ENCODE measurements around the gene TREM2.
"Not testable (repeated sequence)": the region's sequence is repeated elsewhere in the genome, so short reads cannot be mapped to it uniquely, and the experiment has no call there.

Gene TREM2

DNA sequence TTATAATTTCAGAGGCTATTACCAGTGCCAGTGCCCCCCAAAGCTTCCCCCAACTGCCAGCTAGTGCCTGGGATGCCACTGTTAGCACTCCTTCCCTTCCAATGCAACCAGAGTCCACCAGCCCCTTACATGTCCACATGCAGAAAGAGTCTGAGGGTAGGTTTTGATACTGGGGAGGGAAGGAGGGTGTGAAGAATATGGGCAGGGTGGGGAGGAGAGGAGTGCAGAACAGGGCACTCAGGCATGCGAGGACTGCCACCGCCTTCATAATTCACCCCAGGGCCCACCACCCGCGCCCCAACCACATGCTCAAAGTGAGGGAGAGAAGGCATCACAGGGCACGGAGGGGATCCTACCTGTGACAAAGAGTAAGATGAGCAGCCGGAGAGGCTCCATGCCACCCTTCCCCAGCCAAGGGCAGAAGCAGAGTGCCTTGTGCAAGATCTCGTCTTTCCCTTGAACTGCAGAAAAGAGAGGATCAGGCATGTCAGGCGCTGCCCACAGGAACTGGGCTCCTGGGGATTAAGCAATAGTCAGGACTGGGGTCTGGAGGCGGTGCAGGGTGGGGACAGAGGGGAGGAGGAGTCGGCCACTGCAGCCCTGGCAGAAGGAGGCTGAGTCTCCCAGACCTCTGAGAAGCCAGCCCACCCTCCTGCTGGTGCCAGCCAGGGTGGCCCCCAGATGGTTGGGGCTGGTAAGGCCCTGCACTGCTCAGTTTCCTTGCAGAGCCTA lies at the start of gene TREM2:
TSS of gene TREM2 (minus strand) at position 430 of the 732 bp plus-strand sequence. CDS start at position 396, 34 bp downstream.
- no peak within 1 kb of the TSS for H3K4me3 ChIP-seq (ENCODE audit: low read depth, low read length)

GRCh38 chr6:41209547-41210320 lies 46.8 kb upstream of the TREM2 start:
- H3K4me3 ChIP-seq (ENCODE audit: low read depth, low read length), result no peak overlapping the region

DNA sequence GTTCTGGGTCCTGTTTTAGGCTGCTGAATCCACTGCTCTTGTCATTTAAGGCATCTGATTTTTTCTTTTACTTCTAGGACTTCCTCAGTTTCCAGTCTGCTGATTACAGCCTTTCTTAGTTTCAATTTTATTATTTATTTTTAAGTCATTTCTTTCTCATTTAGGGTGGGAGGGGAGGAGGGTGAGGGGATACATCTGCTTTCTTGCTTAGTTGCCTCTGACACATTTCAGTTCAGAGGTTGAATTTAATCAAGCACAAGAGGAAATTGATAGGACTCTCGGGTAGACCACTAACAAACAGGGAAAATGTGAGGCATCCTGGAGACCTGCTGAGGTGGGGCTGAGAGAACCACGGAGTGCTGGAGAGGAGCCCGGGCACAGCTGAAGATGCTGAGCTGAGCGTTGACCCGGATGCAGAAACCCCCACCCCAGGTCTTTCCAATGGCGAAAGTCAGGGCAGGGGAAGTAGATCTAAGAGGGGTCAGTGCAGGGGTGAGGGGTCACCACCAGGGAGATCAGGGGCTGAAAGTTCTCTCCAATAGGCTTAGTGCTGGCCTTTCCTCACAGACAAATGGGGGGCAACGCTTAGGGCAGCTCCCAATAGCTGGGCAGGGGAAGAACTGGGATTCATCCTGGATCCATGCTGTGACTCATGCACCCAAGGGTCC lies 45.7 kb upstream of the TREM2 start:
- no peak overlapping the region for H3K4me3 ChIP-seq (ENCODE audit: low read depth, low read length)

DNA sequence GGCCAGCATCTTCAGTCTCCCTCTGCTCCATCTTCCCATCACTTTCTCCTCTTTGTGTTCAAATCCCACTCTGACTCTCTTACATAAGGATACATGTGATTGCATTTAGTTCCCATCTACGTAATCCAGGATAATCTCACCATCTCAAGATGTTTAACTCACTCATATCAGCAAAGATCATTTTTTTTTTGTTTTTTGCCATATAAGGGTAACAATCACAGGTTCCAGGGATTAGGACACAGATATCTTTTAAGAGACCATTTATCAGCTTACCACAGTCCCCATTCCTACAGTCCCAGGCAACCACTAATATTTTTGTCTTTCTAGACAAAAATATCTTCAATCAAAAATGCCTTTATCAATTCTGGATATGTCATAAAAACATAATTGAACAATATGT lies 41.2 kb upstream of the TREM2 start:
- no peak overlapping the region for H3K4me3 ChIP-seq (ENCODE audit: low read depth, low read length)

DNA sequence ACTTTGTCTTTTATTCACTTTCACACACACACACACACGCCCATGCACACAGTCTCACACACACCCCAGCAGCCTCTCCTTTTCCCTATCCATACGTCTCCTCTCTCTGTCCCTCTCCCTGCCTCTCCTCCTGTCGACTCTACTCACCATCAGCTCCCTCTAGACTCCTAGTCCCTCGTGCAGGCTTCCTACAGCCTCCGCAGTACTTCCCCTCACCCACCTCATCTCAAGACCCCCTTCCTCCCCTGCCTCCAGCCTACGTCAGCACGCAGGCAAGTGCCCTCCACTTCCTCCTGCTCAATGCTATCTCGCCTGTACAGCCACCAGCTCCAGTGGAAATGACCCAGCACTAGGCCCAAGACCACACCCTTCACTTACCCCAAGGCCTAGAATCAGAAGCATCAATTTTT lies 38.9 kb upstream of the TREM2 start:
- no peak overlapping the region for H3K4me3 ChIP-seq (ENCODE audit: low read depth, low read length)

DNA sequence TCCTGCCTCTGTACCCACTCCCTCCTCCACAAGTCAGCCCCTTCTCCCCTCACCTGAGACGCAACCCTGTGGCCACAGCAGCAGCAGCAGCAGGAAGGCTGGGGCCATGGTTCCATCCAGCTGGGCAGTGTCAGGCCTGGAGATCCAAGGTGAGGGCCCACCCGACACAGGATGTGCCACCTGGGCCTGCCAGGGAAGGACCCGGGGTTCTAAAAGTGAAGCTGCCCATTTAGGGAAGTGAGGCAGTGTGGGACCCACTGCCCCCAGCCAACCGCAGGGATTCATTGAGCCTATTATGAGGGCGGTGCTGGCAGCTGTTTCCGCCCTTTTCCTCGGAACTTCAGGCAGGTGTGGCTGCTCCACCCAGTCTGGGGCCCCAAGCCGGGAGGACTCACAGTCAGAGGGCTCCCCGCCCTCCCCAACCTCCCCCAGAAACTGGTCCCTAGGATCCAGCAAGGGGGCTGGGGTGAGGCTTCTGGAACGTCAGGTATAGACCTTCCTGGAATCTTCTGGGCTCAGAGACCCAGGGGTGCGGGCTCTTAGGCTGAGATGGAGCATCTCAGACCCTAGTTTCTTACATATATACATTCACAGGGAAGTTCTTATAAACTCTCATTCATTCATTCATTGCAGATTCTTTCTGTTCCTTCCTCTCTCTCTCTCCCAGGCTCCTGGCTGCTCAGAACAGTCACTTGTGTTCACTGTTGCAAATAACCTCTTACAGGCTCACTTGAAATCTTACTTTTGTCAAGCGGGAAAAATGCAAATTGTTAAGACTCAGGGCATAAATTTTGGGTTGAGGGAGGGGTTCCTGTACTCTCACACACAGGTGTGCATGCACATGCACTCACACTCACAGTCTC lies 38.2 kb upstream of the TREM2 start, which contains the start of gene TREML2:
TSS of gene TREML2 (minus strand) at position 249 of the 863 bp plus-strand sequence. CDS start at position 108, 141 bp downstream.
- H3K4me3 ChIP-seq (ENCODE audit: low read depth, low read length), result no peak within 1 kb of the TSS

GRCh38 chr6:41200296-41200900 lies 37.5 kb upstream of the TREM2 start:
- H3K4me3 ChIP-seq (ENCODE audit: low read depth, low read length), result no peak overlapping the region

- H3K4me3 ChIP-seq (ENCODE audit: low read depth, low read length), result no peak overlapping the region
Measured at GRCh38 chr6:41199552-41200246, 36.8 kb upstream of the TREM2 start.

GRCh38 chr6:41197234-41197633 lies 34.3 kb upstream of the TREM2 start:
- no peak overlapping the region for H3K4me3 ChIP-seq (ENCODE audit: low read depth, low read length)

DNA sequence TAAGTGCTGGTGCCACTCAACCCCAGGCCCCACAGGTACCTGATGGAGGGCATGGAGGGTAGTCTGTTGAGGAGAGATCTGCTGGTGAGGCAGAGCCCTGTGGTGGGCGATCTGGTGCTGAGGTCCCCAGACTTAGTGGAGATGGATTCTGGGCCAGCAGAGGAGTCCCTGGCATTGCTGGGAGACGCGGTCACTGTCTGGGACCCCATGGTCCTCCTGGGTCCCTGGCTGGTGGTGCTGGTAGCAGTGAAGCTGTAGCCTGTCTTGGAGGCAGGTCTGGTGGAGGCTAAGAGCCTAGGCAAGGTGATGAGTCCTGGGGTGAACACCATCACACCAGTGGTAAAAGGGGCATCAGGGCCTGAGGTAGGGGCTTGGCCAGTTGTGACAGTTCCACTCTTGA lies 31.5 kb upstream of the TREM2 start:
- H3K4me3 ChIP-seq (ENCODE audit: low read depth, low read length), result no peak overlapping the region

DNA sequence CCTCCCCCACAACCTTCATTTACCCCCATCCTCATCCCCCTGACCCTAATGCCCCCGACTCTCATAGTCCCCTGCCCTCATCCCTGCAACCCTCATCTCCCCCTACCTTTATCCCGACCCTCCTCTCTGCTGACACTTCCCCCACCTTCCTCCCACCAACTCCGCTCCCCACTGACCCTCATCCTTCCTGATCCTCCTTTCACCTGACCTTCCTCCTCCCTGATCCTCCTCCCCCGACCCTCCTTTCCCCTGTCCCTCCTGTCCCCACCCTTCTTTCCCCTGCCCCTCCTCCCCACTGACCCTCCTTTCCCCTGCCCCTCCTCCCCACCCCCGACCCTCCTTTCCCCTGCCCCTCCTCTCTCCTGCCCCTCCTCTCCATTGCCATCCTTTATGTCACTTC lies 31.0 kb upstream of the TREM2 start:
- no peak overlapping the region for H3K4me3 ChIP-seq (ENCODE audit: low read depth, low read length)

GRCh38 chr6:41193171-41193734 lies 30.3 kb upstream of the TREM2 start:
- H3K4me3 ChIP-seq (ENCODE audit: low read depth, low read length), result no peak overlapping the region

DNA sequence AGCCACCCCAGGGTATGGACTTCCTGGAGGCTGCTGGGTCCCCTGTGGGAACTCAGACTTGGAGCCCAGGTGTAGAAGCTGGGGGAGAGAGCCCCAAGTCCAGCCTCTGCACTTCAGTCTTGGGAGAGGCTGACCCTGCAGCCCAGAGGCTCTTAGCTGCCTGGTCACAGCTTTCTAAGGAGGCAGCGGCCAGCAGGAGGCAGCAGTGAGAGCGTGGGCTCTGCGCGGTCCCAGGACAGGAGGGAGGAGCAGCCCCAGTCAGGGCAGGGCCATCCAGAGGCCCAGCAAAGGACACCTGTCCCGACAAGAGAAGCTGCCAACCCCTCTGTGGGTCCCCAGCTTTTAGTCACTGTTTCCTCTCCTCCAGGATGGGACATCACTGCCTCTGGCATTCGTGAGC lies 28.7 kb upstream of the TREM2 start:
- no peak overlapping the region for H3K4me3 ChIP-seq (ENCODE audit: low read depth, low read length)

DNA sequence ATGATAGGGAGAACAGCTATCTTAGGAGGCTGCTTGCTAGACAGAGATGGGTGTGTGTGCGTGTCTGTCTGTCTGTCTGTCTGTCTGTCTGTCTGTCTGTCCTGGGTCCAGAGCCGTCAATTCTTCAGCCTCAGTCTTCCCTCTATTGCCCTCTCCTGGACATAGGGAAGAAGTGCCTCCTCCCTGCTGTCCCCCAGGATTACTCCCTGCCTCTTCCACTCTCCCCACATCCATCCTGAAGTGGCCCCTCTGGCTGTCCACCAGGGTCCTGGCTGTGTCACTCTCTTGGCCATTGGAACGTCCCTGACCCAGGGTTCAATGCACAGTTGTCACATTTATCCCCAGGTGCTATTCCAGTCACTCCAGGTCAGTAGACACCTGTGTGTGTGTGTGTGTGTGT lies 27.9 kb upstream of the TREM2 start:
- no peak overlapping the region for H3K4me3 ChIP-seq (ENCODE audit: low read depth, low read length)

DNA sequence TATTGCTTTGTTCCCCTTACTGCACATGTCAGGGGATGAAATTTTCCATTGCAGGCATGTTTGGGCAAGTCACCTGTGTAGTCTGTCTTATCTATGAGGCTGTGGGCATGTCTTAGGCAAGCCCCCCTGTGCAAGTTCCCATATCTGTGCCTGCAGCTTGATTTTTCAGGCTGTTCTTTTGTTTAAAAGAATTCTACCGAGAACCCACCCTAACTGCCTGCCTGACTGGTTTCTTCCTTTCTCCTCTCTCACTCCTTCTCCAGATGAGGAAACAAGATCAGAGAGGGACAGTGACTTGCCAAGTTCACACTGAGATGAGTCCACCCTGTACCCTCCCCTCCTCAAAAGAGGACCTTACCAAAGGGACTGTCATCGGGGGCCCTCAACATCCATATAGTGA lies 27.1 kb upstream of the TREM2 start:
- H3K4me3 ChIP-seq (ENCODE audit: low read depth, low read length), result no peak overlapping the region

DNA sequence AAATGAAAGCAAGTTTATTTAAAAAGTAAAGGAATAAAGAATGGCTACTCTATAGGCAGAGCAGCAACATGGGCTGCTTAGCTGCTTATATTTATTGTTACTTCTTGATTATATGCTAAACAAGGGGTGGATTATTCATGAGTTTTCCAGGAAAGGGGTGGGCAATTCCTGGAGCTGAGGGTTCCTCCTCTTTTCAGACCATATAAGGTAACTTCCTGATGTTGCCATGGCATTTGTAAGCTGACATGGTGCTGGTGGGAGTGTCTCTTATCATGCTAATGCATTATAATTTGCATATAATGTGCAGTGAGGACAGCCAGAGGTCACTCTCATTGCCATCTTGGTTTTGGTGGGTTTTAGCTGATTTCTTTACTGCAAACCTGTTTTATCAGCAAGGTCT lies 26.1 kb upstream of the TREM2 start:
- not testable (repeated sequence) for H3K4me3 ChIP-seq (ENCODE audit: low read depth, low read length)

GRCh38 chr6:41187924-41188886 lies 25.3 kb upstream of the TREM2 start:
- H3K4me3 ChIP-seq (ENCODE audit: low read depth, low read length), result no peak overlapping the region

- no peak overlapping the region for H3K4me3 ChIP-seq (ENCODE audit: low read depth, low read length)
Measured at GRCh38 chr6:41186031-41186562, 23.2 kb upstream of the TREM2 start.
